ENCODE results near the gene C6orf136.
"Not testable (repeated sequence)": the region's sequence is repeated elsewhere in the genome, so short reads cannot be mapped to it uniquely, and the experiment has no call there.

Gene C6orf136

GRCh38 chr6:30615958-30616810 is 30.7 kb upstream of the C6orf136 start:
- peak in 1 of 2 experiments; percentile 48 for DNase-seq

GRCh38 chr6:30616811-30617564 is 29.9 kb upstream of the C6orf136 start, which contains the start of gene PPP1R10:
Gene PPP1R10 (minus strand): TSS chr6:30617243. CDS start chr6:30609944, 7,299 bp downstream.
- DNase-seq: peak; percentile 97 to 98

DNA sequence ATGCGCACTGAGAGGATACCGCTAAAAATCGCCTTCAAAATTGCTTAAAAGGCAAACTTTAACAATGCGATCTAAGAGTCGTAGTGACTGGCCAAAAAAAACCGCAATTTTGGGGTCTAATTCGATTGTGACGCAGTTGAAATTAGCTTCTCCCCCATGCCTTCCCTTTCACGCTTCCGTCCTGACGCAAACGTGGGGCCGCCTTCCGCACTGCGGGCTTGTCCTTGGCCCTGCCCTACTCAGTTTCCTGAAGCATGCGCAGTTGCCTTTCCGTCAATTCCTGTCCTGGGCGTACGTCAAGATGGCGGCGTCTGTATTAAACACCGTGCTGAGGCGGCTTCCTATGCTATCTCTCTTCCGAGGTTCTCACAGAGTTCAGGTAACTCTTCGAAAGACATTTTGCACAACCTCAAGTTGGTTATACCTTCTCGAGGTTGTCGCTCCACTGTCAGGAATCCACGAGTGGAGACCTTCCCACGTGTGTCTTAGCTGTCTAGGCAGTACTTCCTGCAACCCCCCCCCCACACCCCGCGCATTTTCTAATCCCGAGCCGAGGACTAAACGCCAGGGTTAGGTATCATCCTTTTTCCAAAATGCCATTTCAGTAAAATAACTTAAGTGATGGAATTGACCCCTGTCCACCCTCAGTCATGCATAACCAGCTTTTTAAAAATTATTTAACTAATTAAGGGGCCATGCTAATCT is 29.2 kb upstream of the C6orf136 start, which contains the start of gene MRPS18B:
MRPS18B (plus strand) TSS at position 276 of the 705 bp plus-strand sequence; CDS start at position 302, 26 bp downstream.
- peak; percentile 94 to 96 for DNase-seq

DNA sequence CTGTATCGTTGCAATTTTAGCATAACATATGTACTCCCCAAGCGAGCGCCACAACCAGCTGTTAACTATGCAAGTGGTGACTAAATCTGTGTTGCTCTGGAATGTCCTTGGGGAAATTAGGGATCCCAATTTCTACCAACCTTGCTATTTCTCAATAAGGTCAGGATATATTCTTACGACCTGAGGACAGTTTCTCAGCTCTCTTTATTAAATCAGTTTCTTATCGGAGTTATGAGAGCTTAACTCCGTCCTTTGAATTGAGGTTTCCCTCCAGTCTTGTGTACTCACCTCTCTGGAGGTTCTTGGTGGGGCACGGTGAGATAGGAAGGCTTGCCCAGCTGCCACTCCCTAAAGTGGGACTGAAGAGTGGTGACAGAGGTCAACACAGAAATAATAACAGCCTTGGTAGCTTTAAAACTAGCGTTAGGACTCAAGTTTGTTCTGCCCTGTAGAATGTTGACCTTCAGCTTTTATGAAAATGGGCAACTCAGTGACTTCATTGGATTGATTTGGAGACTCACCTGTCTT is 28.6 kb upstream of the C6orf136 start:
- no peak for DNase-seq

DNA sequence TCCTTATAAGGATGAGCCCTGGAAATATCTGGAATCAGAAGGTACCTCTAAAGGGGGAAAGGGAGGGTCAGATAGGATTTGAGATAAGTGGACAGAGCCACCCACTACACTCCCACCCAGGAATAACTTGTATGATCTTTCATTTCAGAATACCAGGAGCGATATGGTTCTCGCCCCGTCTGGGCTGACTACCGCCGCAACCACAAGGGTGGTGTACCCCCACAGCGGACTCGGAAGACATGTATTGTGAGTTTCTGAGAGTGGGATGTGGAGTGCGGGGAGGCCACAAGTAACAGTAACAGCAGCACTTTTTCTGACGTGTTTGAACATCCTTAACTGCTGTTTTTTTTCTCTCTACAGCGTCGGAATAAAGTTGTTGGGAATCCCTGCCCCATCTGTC is 27.4 kb upstream of the C6orf136 start:
- no peak for DNase-seq

DNA sequence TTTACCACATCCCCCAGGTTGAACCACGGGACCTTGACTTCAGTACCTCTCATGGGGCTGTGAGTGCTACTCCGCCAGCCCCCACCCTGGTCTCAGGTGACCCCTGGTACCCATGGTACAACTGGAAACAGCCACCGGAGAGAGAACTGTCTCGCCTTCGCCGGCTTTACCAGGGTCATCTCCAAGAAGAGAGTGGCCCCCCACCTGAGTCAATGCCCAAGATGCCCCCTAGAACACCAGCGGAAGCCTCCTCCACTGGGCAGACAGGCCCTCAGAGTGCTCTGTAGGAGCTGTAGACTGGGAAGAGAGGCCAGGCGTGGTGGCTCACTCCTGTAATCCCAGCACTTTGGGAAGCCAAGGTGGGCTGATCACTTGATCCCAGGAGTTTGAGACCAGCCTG is 21.4 kb upstream of the C6orf136 start:
- no peak for DNase-seq

DNA sequence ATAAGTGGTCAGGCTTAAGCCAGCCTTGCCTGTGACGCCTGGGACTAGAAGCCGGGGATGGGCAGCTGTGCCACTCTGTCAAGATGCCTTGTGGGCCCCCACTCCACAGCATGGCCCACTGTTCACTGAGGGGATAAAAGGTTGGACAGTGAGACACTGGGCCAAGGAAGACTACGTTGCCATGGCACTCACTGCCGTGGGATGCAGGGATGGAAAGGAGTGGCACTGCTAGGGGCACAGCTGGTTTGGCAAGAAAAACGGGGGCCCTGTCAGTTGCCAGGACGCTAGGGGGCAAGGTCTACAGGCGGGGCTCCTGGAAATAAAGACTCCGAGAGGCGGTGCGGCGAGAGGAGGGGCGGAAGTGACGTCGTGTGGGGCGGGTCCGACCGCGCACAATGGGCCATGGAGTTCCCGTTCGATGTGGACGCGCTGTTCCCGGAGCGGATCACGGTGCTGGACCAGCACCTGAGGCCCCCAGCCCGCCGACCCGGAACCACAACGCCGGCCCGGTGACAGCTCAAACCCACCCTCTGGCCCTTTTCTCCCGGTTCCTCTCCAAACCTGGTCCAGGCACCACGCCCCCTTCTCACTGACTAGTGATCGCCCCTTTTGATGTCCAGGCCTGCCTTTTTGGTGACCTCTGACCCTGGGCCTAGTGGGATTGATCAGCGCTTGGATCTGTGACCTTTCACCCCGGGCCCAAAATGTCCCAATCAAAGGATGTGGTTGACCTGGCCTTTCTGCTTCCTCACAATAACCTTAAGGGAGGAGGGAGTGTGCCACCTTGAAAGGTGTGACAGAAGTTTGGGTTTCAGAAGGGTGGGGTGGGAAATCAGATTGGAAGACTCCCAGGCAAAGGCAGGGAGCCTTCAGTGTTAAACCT is 20.2 kb upstream of the C6orf136 start, which contains the start of gene ATAT1:
ATAT1 (plus strand) TSS at position 391 of the 883 bp plus-strand sequence.
- peak; percentile 90 to 93 for DNase-seq

DNA sequence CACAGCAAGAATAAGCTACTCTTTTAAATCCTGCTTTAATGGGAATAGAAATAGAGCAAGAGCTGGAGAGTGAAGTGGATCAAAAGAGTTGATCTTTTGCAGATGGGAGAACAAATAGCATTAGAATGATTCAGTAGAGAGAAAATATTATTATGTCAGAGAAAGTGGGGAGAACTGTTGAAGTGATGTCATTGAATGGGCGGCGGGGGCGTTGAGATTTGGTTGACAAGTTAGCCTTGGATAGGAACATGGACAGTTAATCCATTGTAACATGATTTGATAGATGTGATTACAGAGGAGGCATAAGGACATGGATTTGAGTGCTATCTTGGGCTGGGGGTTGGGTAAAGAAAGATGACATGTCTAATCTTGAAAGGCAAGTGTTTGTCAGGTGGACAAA is 11.1 kb upstream of the C6orf136 start:
- no peak for DNase-seq

DNA sequence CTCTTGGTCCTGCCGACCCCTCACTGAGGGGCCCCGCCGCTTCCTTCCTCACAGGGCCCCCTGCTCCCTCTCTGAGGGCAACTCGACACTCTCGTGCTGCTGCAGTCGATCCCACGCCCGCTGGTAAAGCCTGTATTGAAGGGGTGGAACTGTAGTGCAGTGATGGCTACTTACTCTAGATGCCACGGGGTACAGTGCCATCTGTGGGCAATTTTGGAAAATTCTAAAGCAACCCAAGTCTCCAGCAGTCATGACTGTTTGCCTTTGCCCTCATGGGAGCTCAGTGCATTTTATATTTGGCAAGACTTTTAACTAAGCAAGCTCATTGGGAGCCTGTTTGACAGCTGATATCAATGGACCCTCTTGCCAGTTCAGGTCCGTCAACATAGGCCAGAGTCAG is 6.5 kb upstream of the C6orf136 start:
- no peak for DNase-seq

DNA sequence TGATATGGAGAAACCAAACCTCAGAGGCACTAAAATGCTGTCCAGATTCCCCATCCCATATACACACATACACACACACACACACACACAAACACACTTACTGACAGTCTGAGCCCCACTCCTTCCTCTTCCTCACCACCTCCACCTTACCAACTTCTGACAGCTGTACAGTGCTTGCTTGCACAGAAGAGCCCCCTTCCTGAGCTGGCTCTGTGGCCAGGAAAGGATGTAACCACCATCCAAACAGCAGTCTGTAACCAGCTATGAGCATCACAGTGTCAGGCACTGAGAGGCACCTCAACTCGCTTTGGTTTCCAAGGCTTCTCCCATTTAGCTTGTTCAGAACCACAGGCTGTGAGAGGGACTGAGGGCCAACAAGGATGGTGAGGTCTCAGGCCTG is 5.9 kb upstream of the C6orf136 start:
- DNase-seq: no peak

DNA sequence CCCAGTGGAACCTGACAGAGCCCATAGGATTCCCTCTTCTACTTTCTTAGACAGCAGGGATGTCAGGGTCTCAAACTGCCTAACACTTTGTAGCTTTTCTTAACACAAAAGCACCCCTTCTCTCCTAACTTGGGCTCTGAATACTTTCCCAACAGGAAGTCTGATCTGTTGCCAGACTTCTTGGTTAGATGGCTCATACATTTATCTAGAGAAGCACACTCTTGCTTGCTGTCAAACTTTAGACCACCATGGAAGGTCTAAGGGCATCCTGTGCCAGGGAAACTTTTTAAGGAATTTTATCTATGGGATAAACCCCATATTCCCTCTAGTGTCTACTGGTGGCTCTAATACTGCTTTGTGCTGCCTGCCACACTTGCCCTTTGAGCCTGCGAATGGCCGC is 3.3 kb upstream of the C6orf136 start:
- no peak for DNase-seq

DNA sequence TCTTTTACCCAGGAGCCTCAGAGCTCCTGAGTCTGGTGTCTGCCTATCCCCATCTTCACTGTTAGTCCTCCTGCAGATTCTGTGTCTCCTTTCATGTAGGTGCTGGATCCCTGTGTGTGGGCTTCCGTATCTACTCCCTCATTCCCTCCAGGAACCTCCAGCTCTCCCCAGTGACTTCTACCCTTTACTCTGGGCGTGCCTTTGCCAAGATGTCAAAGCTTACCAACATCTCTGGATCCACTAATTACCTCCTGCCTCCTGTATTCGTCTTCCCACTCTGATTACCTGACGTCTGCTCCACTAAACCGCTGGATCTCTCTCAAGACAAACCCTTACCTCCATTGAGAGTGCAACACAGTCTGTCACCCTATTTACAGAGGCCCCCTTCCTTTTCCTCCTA is 2.2 kb upstream of the C6orf136 start:
- DNase-seq: no peak

GRCh38 chr6:30645989-30646388 is 944 bp upstream of the C6orf136 start:
- DNase-seq: no peak

DNA sequence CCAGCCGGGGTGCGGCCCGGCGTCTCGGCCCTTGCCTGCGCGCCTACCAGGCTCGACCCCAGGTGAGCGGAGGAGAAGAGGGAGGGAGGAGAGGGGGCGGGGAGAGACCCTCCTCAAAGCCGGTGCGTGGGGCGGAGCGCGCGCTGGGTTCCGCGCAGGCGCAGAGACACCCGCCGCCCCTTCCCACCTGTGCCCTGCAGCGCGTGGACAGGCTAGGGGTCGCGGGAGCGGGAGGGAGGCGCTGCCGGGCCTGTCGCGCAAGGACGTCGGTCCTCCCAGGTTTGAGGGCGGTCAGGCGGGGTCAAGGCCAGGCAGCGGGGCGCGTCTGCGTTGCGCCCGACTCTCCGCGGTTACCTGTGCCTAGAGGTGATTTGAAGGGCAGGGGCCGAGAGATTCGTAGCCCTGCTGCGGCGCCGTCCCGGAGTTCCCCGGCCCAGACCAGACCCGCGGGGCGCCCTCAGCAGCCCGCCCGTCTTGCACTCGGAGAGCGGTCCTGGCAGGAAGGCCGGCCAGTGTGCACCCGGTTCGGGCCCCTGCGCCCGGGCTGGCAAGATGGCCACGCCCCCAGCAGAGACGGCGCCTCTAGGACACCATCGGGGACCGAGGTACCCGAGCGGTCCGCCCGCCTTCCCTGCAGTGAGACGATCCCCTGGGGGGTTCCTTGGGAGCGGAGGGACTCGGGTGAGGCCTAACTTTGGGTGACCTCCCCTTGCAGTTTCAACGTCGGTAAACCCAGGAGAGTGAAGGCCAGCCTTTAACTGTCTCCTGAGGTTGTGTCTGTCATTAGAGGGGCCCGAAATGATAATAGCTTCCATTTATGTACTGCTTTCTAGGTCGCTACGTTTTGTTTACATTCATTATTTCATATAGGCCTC is 546 bp downstream of the C6orf136 start:
- DNase-seq: peak; percentile 88 to 90

DNA sequence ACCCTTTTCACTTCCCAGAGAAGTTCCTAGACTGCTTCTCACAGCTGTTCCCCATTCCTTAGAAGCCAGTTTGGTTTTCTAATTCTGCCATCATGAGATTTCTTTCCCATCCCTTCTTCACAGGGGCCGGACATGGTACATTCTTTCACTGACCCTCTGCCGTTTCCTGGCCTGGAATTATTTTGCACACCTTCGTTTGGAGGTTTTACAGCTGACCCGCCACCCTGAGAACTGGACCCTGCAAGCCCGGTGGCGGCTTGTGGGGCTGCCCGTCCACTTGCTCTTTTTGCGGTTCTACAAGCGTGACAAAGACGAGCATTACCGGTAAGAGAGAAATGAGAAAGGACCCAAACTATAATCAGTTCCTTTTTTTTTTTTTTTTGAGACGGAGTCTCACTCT is 4.2 kb downstream of the C6orf136 start:
- DNase-seq: no peak

- no peak for DNase-seq
Observed at GRCh38 chr6:30654798-30655742, 8.1 kb downstream of the C6orf136 start.

DNA sequence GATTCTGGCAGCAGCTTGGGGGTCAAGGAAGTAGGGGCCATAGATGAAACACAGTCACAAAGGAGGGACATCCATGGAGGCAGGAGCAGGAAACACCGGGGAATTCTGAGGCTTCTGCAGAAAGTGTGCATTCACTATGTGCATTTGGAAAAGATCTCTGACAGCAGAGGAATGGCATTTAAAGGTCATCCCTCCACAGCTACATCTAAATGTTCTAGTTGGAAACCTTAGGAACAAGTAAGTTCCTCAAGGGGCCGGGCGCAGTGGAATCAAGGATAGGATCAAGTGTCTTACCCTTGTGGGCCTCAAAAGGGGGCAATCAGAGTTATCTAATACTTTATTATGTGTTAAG is 8.8 kb downstream of the C6orf136 start:
- no peak for DNase-seq

GRCh38 chr6:30656513-30656912 is 9.6 kb downstream of the C6orf136 start:
- no peak for DNase-seq

DNA sequence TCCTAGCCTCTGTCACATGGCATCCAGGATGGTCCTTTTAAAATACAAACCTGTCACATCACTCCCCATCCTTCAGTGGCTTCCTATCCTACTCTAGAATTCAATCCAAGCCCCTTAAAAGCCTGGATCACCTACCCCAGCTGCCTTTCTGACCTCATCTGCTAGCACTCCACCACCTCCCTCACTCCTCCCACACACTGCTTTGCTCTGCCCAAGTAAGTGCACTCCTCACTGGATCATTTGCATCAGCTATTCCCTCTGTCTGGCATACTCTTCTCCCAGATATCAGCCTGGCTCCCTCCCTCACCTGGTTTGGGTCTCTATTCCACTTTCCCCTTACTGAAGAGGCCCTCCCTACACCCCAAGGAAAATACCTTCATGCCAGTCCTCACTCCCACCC is 10.5 kb downstream of the C6orf136 start:
- no peak for DNase-seq

DNA sequence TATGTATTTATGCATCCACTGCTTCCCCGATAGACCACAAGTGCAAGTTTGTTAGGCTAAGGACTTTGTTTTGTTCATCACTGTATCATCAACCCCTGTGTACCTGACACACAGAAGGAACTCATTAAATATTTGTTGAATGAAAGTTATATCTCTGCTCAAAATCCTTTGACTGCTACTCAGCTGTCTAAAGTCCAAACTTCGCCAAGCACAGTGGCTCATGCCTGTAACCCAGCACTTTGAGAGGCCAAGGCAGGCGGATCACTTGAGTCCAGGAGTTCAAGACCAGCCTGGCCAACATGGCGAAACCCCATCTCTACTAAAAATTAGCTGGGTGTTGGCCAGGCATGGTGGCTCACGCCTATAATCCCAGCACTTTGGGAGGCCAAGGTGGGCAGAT is 11.0 kb downstream of the C6orf136 start:
- DNase-seq: not testable (repeated sequence)
